ENCODE results near the gene FBXW12.

- TF ChIP-seq CTCF (IDR thresholded peaks at IDR 0.05; ENCODE audit: low read depth, low read length) (no peak), EZH2phosphoT487 (IDR thresholded peaks at IDR 0.05; ENCODE audit: low read depth) (no peak)
These were observed 27.6 kb downstream of the FBXW12 start for GRCh38 chr3:48399387-48400172.

Data from OCI-LY3 (cell line).